GM19324 (cell line): ENCODE data around the gene SMIM23.

ENCODE experiments used
- ATAC-seq: cut with Tn5 transposase; IDR thresholded peaks from one replicate; pipeline ENCODE4 v1.9.1; 2021; ENCODE audit warnings: mild to moderate bottlenecking, moderate library complexity; ENCODE audit not compliant: unreplicated experiment, low FRiP score

SMIM23 gene

GRCh38 chr5:171785517-171785916, at the start of gene SMIM23:
TSS of gene SMIM23 (plus strand) at chr5:171785817. CDS start at chr5:171785872, 55 bp downstream.
- no peak for ATAC-seq

GRCh38 chr5:171736976-171737891, 48.4 kb upstream of the SMIM23 start:
- no peak for ATAC-seq

DNA sequence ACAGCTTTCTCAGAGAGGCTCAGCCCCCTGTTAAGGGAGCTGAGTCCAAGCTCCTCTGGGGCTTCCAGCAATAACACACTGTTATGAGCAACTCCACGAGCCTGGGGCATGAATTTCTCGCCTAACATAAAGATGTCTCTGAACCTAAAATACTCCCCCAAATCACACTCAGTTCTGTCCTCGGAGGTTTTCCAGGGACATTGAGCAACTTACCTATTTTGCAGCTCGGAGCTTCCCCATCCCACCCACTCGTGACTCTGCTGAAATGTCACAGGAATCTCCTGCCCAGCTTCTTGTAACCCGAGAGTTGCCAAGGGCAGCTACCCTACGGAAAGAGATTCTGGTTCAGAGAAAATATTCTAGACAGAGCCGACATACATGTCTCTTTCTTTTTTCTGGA, 47.1 kb upstream of the SMIM23 start:
- no peak for ATAC-seq

- ATAC-seq: no peak
These were observed 46.3 kb upstream of the SMIM23 start for GRCh38 chr5:171739271-171739670.

DNA sequence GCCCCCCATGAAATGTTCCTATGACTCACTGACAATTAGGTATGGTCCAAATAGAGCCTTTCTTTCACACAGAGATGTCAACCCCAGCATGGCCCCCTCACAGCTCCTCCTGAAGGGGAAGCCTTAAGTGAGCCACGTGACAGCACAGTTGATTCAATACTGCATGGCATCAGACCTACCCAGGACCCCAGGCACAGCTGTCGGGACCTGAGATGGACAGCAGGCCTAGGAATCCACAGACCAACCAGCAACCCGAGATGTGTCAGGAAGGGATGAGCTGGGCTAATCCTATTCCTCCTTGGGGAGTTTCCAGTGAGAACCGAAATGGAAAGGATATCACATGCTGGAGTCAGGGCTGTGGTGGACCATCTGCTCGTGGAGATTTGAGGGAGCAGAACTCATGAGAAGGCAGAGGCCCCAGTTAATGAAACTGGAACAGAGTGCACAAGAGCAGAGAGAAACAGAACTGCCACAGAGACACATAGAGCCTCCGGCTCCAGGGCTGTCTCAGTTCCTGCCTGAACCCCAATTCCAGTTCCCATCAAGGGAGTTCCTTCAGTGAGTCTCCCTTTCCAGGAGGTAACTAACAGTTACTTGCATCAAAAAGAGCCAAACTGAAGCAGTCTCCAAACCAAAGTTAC, 42.1 kb upstream of the SMIM23 start:
- ATAC-seq: no peak

GRCh38 chr5:171744264-171744663, 41.4 kb upstream of the SMIM23 start:
- ATAC-seq: no peak

GRCh38 chr5:171744882-171745281, 40.7 kb upstream of the SMIM23 start:
- ATAC-seq: no peak

DNA sequence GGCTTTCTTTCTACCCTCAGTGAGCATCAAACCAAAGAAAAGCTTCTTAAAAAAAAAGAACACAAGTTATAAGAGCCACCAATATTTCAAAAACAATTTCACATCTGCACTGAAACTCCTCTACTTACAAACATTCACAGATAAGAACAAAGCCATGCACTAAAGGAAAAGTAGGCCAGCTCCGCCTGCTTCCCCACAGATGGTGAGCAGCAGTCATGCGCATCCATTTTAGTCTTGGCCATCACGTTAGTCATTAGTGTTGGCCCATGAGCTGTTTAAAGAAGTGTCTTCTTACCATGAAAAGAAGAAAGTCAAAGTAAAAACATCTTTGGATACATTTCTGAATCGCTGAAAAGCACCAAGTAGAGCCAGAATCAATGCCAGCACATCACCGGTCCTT, 40.0 kb upstream of the SMIM23 start:
- ATAC-seq: no peak

DNA sequence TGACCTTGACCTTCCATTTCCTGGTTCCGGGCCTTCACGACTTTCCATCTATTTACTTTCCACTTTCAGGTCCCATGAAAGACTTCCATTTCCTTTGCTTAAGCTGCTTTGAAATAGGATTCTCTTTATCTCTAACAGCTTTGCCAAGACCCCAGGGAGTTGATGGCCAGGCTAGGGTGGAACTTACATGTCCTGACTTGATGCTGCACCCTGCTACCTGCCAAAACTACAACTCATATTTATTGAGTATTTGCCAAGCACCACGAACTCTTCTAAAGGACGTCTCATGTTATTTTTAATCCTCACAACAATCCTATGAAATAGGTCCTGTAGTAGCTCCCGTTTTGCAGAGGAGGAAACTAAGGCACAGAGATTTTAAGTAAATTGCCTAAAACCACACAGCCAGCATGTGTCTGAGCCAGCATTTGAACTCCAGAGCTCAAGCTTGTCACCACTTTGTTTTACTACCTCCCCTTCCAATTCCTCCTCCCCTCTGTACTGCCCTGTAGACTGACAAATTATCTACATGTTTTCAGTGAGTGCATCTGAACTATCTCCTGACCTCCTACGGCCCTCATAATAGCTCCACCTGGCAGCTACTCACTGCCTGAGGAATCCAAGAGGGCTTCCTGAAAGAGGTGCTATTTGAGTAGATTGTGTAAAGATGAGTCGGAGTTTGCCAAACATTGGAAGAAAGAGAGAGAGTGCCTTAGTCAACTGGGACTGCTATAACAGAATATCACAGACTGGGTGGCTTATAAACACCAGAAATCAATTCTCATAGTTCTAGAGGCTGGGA, 38.4 kb upstream of the SMIM23 start:
- ATAC-seq: no peak

DNA sequence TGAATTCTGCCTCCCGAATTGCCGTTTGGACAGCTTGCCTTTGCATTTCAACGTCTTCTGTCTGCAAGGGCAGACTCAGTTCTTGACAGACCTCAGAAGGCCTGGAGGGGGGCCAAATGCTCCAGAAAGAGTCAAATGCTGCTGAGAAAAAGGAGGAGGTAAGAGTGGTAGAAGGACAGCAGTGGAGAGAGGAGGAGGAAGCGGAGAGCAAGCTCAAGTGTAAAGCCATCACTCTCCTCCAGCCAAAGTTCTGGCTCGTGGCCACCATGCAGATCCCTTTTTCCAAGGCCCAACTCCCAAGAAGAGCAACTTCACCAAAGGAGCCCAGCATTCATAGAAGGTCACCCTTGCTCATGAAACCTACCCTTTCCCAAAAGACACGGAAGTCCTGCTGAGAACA, 36.9 kb upstream of the SMIM23 start:
- no peak for ATAC-seq

DNA sequence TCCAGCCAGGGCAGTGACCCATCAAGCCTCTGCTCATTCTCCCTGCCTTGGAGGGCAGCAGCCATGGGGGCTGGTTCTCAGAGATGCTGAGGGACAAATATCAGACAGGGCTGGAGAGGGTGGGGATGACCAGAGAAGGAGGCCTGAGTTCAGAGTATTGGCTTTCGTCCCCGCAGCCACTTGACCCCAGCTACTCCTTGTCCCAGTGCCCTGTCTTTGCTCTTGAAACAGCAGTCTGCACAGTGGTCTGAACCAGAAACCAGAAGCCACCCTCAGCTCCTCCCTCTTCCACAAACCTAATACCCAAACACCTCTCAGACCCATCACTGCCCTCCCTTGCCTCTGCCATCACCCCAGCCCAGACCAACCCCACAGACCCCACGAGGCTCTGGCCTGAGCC, 36.3 kb upstream of the SMIM23 start:
- ATAC-seq: no peak

- no peak for ATAC-seq
These were observed 35.3 kb upstream of the SMIM23 start for GRCh38 chr5:171750311-171750788.

- ATAC-seq: no peak
These were observed 30.2 kb upstream of the SMIM23 start for GRCh38 chr5:171755354-171755821.

DNA sequence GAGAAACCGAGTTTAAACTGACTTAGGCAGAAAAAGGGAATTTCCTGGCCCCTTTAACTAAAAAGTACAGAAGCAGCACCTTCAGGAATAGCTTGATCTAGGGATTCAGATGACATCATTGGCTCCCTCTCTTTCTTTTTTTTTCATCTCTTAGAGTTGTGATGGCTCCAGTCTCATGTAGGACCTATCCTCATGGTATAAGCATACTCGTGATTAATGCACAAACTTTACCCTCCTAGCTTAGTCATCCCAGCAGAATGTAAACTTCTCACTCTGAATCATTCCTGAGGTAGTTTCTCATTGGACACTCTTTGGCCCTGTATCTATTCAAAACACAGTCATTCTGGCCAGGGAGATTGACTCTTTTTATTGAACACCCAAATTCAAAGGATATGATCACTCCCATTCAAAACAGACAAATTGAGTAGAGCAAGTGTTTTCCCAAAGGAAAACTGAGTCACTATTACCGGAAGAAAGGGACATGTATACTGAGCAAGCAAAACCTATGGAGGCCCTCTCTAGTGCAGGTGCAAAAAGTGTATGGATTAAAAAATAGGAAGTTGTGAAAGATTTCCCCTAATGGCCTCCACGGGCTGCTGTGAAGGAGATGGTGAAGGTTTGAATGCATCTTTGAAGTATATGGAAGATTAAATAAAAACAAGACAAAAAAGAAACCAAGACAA, 27.6 kb upstream of the SMIM23 start:
- no peak for ATAC-seq

GRCh38 chr5:171759777-171760176, 25.8 kb upstream of the SMIM23 start:
- no peak for ATAC-seq

DNA sequence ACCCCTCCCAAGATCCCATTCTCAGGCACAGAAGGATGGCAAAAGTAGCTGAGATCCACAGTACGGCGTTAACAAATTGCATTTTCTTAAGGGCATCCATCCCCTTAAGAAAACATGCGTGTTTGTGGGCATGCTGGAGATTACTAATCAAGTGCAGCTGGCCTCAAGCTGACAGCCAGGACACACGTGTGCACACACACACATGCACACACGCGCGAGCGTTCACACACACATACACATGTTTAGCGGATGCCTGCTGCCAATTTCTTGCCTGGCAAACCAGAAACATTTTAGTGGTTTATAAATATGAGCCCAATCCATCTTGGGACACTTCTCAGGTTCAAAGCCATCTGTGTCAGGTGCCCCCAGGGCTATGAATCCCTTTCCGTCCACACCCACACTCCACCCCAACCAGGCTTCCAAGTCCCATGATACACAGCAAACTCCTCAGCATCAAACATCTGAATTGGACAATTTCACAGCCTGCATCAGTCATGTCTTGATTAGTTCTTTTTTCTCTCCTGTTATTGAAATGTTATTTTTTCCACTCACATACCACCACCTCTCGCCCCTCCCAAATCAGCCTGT, 23.5 kb upstream of the SMIM23 start:
- ATAC-seq: no peak

- ATAC-seq: no peak
These were observed 22.7 kb upstream of the SMIM23 start for GRCh38 chr5:171762903-171763302.

- no peak for ATAC-seq
These were observed 21.4 kb upstream of the SMIM23 start for GRCh38 chr5:171764265-171764664.

DNA sequence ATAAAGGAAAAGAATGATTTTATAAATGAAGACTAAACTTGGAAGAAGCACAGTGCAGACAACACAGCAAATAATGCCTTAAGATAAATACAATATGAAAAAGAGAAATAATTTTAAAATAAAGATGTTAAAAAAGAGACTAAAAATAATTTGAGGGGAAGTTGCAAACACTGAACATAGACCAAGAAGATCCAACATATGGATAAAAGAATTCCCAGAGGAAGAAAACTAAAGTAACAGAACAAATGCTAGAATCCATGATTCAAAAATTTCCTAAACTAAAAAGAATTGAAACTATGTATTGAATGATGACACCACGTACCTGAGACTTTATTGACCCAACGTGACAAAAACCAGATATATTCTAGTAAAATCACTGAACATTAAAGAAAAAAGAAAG, 18.7 kb upstream of the SMIM23 start:
- no peak for ATAC-seq

GRCh38 chr5:171770153-171770552, 15.5 kb upstream of the SMIM23 start:
- ATAC-seq: no peak
